IMR-90 (cell line): Measurements from ENCODE around the gene DMRTA1. TPM values are rescaled to one million over a fixed set of nuclear protein-coding genes. Genes with fewer than 3 reads are reported as not detected.

Experiments
- ATAC-seq: fragments of 200-7000 bp; cut with Tn5 transposase; 2 replicates; pipeline ENCODE4 v1.9.1; 2020; ENCODE audit warnings: low read depth, mild to moderate bottlenecking, moderate library complexity
- BruUV-seq: library from RNA; stranded (reverse); fragments of 400-500 nt; replicated peaks from 2 replicates; lab custom pipeline; 2021; lab: Mats Ljungman, UMichigan
- CTCF ChIA-PET: fragments of 300-600 bp; formaldehyde crosslinking; extraction: SDS; loops from one replicate; lab custom pipeline; 2021; ENCODE audit warnings: antibody characterized with exemption; lab: Yijun Ruan, JAX
- POLR2A ChIA-PET: fragments of 300-600 bp; sonication (Branson Sonifier 250); formaldehyde crosslinking; loops from one replicate; lab custom pipeline; 2022; ENCODE audit warnings: antibody characterized with exemption; ENCODE audit not compliant: unreplicated experiment; lab: Charles Lee
- DNase-seq: peaks from one replicate; pipeline ENCODE4 v3.0.0; 2013
- H2AFZ ChIP-seq: replicated peaks from 2 replicates; pipeline ENCODE3; 2013; ENCODE audit warnings: low read length, mild to moderate bottlenecking; ENCODE audit not compliant: poor library complexity
- H2AK5ac ChIP-seq: 2 replicates; pipeline ENCODE4 v1.6.1; 2013; ENCODE audit warnings: low read depth, low read length, inconsistent platforms
- H2AK9ac ChIP-seq: replicated peaks from 2 replicates; pipeline ENCODE3; 2013; ENCODE audit warnings: mild to moderate bottlenecking, low read depth, low read length, moderate library complexity; ENCODE audit not compliant: poor library complexity
- H2BK120ac ChIP-seq: 2 replicates; pipeline ENCODE4 v1.6.1; 2013; ENCODE audit warnings: low read depth, low read length, inconsistent platforms
- H2BK15ac ChIP-seq: 3 replicates; pipeline ENCODE4 v1.6.1; 2013; ENCODE audit warnings: low read depth, low read length, inconsistent platforms
- H2BK20ac ChIP-seq: 2 replicates; pipeline ENCODE4 v1.6.1; 2013; ENCODE audit warnings: low read depth, mild to moderate bottlenecking, inconsistent platforms, low read length, moderate library complexity
- H2BK5ac ChIP-seq: 2 replicates; pipeline ENCODE4 v1.6.1; 2013; ENCODE audit warnings: mild to moderate bottlenecking, low read depth, low read length, inconsistent platforms; ENCODE audit not compliant: poor library complexity, severe bottlenecking
- H3K14ac ChIP-seq: replicated peaks from 2 replicates; pipeline ENCODE4 v1.6.1; 2013; ENCODE audit warnings: low read depth, low read length, inconsistent platforms
- H3K18ac ChIP-seq: 2 replicates; pipeline ENCODE4 v1.6.1; 2013; ENCODE audit warnings: low read depth, low read length, control low read depth
- H3K23ac ChIP-seq: 2 replicates; pipeline ENCODE4 v1.6.1; 2013; ENCODE audit warnings: low read depth, low read length, inconsistent platforms
- H3K27ac ChIP-seq: 2 replicates; pipeline ENCODE4 v1.5.1; 2013; ENCODE audit warnings: mild to moderate bottlenecking, control low read depth, low read length; ENCODE audit not compliant: insufficient read depth
- H3K27me3 ChIP-seq: 2 replicates; pipeline ENCODE4 v1.6.1; 2013; ENCODE audit warnings: low read length; ENCODE audit not compliant: control insufficient read depth, insufficient read depth
- H3K36me3 ChIP-seq: 2 replicates; pipeline ENCODE4 v1.6.1; 2013; ENCODE audit warnings: low read length, mixed read lengths; ENCODE audit not compliant: control insufficient read depth, insufficient read depth
- H3K4ac ChIP-seq: 2 replicates; pipeline ENCODE4 v1.6.1; 2013; ENCODE audit warnings: low read depth, low read length, inconsistent platforms
- H3K4me1 ChIP-seq: 2 replicates; pipeline ENCODE4 v1.6.1; 2013; ENCODE audit warnings: low read length, mixed read lengths; ENCODE audit not compliant: control insufficient read depth, insufficient read depth
- H3K4me2 ChIP-seq: 2 replicates; pipeline ENCODE4 v1.6.1; 2013; ENCODE audit warnings: low read depth, mild to moderate bottlenecking, control low read depth, low read length, moderate library complexity
- H3K4me3 ChIP-seq: 2 replicates; pipeline ENCODE4 v1.5.1; 2013; ENCODE audit warnings: low read depth, mild to moderate bottlenecking, control low read depth, low read length, moderate library complexity; ENCODE audit not compliant: insufficient read depth
- H3K56ac ChIP-seq: 2 replicates; pipeline ENCODE4 v1.6.1; 2013; ENCODE audit warnings: low read length, inconsistent platforms; ENCODE audit not compliant: insufficient read depth; ENCODE audit errors: extremely low read depth
- H3K79me1 ChIP-seq, 2 experiments: 2 replicates each; pipeline ENCODE4 v1.6.1; 2013; ENCODE audit warnings: low read length in 2 of 2, inconsistent platforms in 1 of 2, low read depth in 1 of 2
- H3K9ac ChIP-seq: 2 replicates; pipeline ENCODE4 v1.6.1; 2013; ENCODE audit warnings: low read depth, low read length, control low read depth
- H3K9me1 ChIP-seq: 2 replicates; pipeline ENCODE4 v1.6.1; 2013; ENCODE audit warnings: low read length, inconsistent platforms; ENCODE audit not compliant: insufficient read depth
- H3K9me3 ChIP-seq: 2 replicates; pipeline ENCODE4 v1.6.1; 2013; ENCODE audit warnings: low read length; ENCODE audit not compliant: control insufficient read depth, insufficient read depth
- H4K20me1 ChIP-seq: 2 replicates; pipeline ENCODE4 v1.6.1; 2013; ENCODE audit warnings: low read length, inconsistent platforms; ENCODE audit not compliant: insufficient read depth
- H4K5ac ChIP-seq: 2 replicates; pipeline ENCODE4 v1.6.1; 2013; ENCODE audit warnings: mild to moderate bottlenecking, low read depth, low read length, control low read depth
- H4K8ac ChIP-seq, 2 experiments: 2 replicates each; pipeline ENCODE4 v1.6.1; 2013; ENCODE audit warnings: low read depth in 2 of 2, low read length in 2 of 2, control low read depth in 1 of 2, inconsistent platforms in 1 of 2
- H4K91ac ChIP-seq: 2 replicates; pipeline ENCODE4 v1.6.1; 2013; ENCODE audit warnings: low read depth, low read length, inconsistent platforms; ENCODE audit not compliant: insufficient read depth
- MAZ ChIP-seq: IDR thresholded peaks from 2 replicates; pipeline ENCODE4 v1.6.1; 2012; ENCODE audit warnings: low read depth, mild to moderate bottlenecking, low read length, improper control_type of control experiment, moderate library complexity, borderline replicate concordance
- NFE2L2 ChIP-seq: fragments of 150-350 bp; IDR thresholded peaks from 2 replicates; pipeline ENCODE4 v1.6.1; 2016; ENCODE audit warnings: low read depth, mild to moderate bottlenecking, low read length
- WGBS, 2 experiments: methylation state at CpG; one replicate each; pipeline versions ENCODE4 v1.1.5 to v1.1.7; 2013; ENCODE audit warnings: missing lambda C conversion rate in 2 of 2; ENCODE audit not compliant: insufficient read length in 1 of 2; ENCODE audit errors: extremely low coverage in 2 of 2; 5-methylcytosine and 5-hydroxymethylcytosine counted together
- dilution Hi-C: fragments of 300-500 bp; cut with HindIII; formaldehyde crosslinking; loops from one replicate; pipeline ENCODE4 v1.14.3; 2018; ENCODE audit warnings: low sequenced_read_pairs; ENCODE audit not compliant: unreplicated experiment
- in situ Hi-C: fragments of 300-500 bp; cut with MboI; formaldehyde crosslinking; loops from 3 replicates; pipeline ENCODE4 v1.14.3; 2019; ENCODE audit warnings: low sequenced_read_pairs, inconsistent platforms, mixed read lengths
- intact Hi-C: fragments of 100-400 bp; cut with micrococcal nuclease; formaldehyde crosslinking; loops from 2 replicates; pipeline ENCODE4 v1.10.0; 2022
- polyA plus RNA-seq, 3 experiments: library from polyadenylated mRNA; depleted of rRNA; stranded (reverse); fragments of >200 nt; gene quantifications; 2 replicates each; pipeline ENCODE4 v1.2.3, GENCODE V29; 2012; ENCODE audit warnings: low replicate concordance in 1 of 3
- total RNA-seq: library from RNA; depleted of rRNA; stranded (reverse); fragments of >200 nt; gene quantifications from 2 replicates; pipeline ENCODE4 v1.2.3, GENCODE V29; 2012

DMRTA1 gene
- total and polyA plus RNA-seq, 2 of the 4 experiments (the other 2 are of a cell fraction), result under 0.01 to 0.02 TPM

DNA sequence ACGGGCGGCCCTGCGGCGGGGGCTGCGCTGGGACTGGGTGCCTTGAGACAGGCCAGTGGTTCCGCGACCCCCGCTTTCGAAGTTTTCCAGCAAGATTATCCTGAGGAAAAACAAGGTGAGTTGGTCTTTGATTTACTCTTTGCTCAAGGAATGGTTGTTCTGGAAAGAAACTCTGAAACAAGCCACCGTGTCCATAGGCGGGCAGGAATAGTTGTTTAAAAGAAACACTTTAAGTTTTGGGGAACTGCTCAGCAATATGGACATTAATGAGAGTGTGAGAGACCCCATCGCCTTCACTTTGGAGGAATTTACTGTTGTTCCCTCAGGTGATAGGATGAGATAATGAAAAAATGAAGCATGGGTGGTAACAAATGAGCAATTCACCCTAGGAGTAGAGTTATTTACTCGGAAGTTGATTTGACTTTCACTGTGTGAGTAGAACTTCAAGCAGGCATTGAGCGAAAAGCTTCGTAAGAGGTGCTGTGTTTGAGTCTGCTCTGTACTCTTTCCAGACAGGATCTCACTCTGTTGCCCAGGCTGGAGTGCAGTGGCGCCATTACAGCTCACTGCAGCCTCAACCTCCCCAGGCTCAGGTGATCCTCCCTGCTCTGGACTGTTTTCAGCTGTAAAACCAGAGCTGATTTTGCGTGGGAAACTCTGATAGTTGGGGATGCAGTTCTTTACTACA, 1.1 kb downstream of the DMRTA1 start:
- H2AK5ac ChIP-seq, result no peak overlapping the region
- dilution Hi-C loops, result no loop called here
- peaks cover 12% of the 10 kb centered on the region for H3K27me3 ChIP-seq
- no peak overlapping the region for H3K4ac ChIP-seq
- BruUV-seq, result no TSS peak
- no CpG with 5 or more reads among the region's 17 CpGs for WGBS, 2 experiments
- ATAC-seq (no peak), DNase-seq (no peak)
- no peaks in the 10 kb centered on the region for H3K79me1 ChIP-seq
- H2AFZ ChIP-seq, result peak overlapping the region; percentile 90
- POLR2A ChIA-PET, result no interaction called here
- H3K9ac ChIP-seq, result no peak overlapping the region
- H2BK5ac ChIP-seq, result no peak overlapping the region
- H3K4me1 ChIP-seq, result no peaks in the 10 kb centered on the region
- H3K9me3 ChIP-seq, result no peaks in the 10 kb centered on the region
- intact Hi-C loops, result loop anchor here (5.0 kb wide), 1 partner anchor 440 kb away; the partner anchor contains the start of gene CDKN2B
- H3K56ac ChIP-seq, result no peak overlapping the region
- H2BK120ac ChIP-seq, result no peak overlapping the region
- peak overlapping the region; percentile 69 for H3K4me3 ChIP-seq
- H3K27ac ChIP-seq, result no peak overlapping the region
- CTCF ChIA-PET, result no interaction called here
- no peaks in the 10 kb centered on the region for H3K9me1 ChIP-seq
- no peak overlapping the region for H2BK15ac ChIP-seq
- H4K20me1 ChIP-seq, result no peaks in the 10 kb centered on the region
- no peak overlapping the region for H4K91ac ChIP-seq
- no peak overlapping the region for H3K23ac ChIP-seq
- TF ChIP-seq NFE2L2 (no peak), MAZ (no peak)
- no peak overlapping the region for H4K8ac ChIP-seq
- H2BK20ac ChIP-seq, result no peak overlapping the region
- in situ Hi-C loops, result loop anchor here (5.0 kb wide), 1 partner anchor 635 kb away; no protein-coding TSS in a partner anchor
- H3K4me2 ChIP-seq, result peak overlapping the region; percentile 49; the same call in 1 of the 2 replicates
- H2AK9ac ChIP-seq, result no peak overlapping the region
- no peaks in the 10 kb centered on the region for H3K36me3 ChIP-seq
- no peak overlapping the region for H4K5ac ChIP-seq
- no peak overlapping the region for H3K18ac ChIP-seq
- H3K14ac ChIP-seq, result no peak overlapping the region
